H7 (cell line): Measurements from ENCODE around the gene FAM50A. TPM values are rescaled to one million over a fixed set of nuclear protein-coding genes. Genes with fewer than 3 reads are reported as not detected.
"Not testable (repeated sequence)": the region's sequence is repeated elsewhere in the genome, so short reads cannot be mapped to it uniquely, and the experiment has no call there.

Source experiments
- DNase-seq: peaks from one replicate; pipeline ENCODE4 v3.0.0; 2012
- H3K27me3 ChIP-seq: 2 replicates; pipeline ENCODE4 v1.6.0; 2011; ENCODE audit warnings: mild to moderate bottlenecking, low read length; ENCODE audit not compliant: control insufficient read depth, insufficient read depth
- H3K36me3 ChIP-seq: replicated peaks from 2 replicates; pipeline ENCODE4 v1.5.1; 2011; ENCODE audit warnings: low read length; ENCODE audit not compliant: control insufficient read depth, insufficient read depth
- H3K4me3 ChIP-seq: 2 replicates; pipeline ENCODE4 v1.5.1; 2011; ENCODE audit warnings: low read depth, mild to moderate bottlenecking, control low read depth, low read length, moderate library complexity; ENCODE audit not compliant: insufficient read depth
- total RNA-seq: library from RNA; depleted of rRNA; stranded (reverse); fragments of >200 nt; shearing (Covaris generic); gene quantifications from 2 replicates; pipeline ENCODE4 v1.2.3, GENCODE V29; 2014; rRNA removed

FAM50A gene, protein sequence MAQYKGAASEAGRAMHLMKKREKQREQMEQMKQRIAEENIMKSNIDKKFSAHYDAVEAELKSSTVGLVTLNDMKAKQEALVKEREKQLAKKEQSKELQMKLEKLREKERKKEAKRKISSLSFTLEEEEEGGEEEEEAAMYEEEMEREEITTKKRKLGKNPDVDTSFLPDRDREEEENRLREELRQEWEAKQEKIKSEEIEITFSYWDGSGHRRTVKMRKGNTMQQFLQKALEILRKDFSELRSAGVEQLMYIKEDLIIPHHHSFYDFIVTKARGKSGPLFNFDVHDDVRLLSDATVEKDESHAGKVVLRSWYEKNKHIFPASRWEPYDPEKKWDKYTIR
- 44.0 and 46.6 TPM in 2 replicates for total RNA-seq

- no peaks in the 10 kb centered on the region for H3K27me3 ChIP-seq
- peak within 1 kb of the TSS; percentile 53 for H3K4me3 ChIP-seq
- peak; percentile 94 for DNase-seq
- peaks cover 2% of the 10 kb centered on the region for H3K36me3 ChIP-seq
Measured at GRCh38 chrX:154443992-154444754, at the start of gene FAM50A. TSS of gene FAM50A (plus strand) at chrX:154444141. CDS start at chrX:154444236, 95 bp downstream.

DNA sequence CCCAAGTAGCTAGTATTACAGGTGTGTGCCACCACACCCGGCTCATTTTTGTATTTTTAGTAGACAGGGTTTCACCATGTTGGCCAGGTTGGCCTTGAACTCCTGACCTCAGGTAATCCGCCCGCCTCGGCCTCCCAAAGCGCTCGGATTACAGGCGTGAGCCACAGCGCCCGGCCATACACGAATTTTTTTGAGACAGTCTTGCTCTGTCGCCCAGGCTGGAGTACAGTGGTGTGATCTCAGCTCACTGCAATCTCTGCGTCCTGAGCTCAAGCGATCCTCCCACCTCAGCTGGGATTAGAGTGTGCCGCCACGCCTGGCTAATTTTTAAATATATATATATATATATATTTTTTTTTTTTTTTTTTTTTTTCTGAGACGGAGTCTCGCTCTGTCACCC is 47.6 kb upstream of the FAM50A start:
- peaks cover 14% of the 10 kb centered on the region for H3K36me3 ChIP-seq
- H3K27me3 ChIP-seq, DNase-seq, H3K4me3 ChIP-seq: not testable (repeated sequence)

- peak; percentile 85 for DNase-seq
- H3K36me3 ChIP-seq = peaks cover 14% of the 10 kb centered on the region
- H3K27me3 ChIP-seq = no peaks in the 10 kb centered on the region
- H3K4me3 ChIP-seq = peak overlapping the region; percentile 63
Measured at GRCh38 chrX:154396973-154397887, 46.7 kb upstream of the FAM50A start.

DNA sequence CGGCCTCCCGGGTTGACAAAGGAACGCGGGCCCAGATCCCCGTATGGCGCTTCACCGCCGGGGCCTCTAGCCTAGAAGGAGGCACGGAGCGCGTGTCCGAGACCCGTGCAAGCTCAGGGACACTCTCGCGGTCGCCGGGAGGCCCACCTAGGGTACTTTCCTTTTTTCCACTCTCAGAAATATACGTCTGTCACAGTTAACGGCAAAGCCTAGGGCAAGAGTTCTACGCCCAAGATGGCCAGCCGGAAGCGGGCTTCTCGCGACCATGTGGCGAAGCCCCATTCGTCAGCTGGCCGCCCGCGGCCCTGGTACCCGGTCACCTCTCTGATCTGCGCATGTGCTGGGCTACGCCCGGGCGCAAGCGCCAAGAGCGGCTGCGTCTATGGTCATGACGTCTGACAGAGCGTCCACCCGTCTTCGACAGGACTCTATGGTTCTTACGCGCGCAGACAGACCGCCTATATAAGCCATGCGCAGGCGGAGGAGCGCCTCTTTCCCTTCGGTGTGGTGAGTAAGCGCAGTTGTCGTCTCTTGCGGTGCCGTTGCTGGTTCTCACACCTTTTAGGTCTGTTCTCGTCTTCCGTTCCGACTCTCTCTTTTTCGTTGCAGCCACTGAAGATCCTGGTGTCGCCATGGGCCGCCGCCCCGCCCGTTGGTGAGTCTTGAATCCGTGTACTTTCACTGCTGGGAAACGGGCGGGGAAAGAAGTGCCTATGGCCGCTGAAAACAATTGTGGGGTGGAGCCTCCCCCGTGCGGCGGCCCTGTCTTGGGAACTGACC is 45.9 kb upstream of the FAM50A start, which contains the start of gene RPL10:
TSS of gene RPL10 (plus strand) at position 490 of the 780 bp plus-strand sequence. CDS start at position 633, 143 bp downstream.
- Histone ChIP-seq H3K27me3 (no peaks in the 10 kb centered on the region), H3K4me3 (peak within 1 kb of the TSS; percentile 63), H3K36me3 (peaks cover 14% of the 10 kb centered on the region)
- DNase-seq = peak; percentile 97

GRCh38 chrX:154398668-154399526 is 45.0 kb upstream of the FAM50A start:
- Histone ChIP-seq H3K36me3 (peaks cover 14% of the 10 kb centered on the region), H3K27me3 (no peaks in the 10 kb centered on the region), H3K4me3 (peak overlapping the region; percentile 63)
- DNase-seq = peak; percentile 67

DNA sequence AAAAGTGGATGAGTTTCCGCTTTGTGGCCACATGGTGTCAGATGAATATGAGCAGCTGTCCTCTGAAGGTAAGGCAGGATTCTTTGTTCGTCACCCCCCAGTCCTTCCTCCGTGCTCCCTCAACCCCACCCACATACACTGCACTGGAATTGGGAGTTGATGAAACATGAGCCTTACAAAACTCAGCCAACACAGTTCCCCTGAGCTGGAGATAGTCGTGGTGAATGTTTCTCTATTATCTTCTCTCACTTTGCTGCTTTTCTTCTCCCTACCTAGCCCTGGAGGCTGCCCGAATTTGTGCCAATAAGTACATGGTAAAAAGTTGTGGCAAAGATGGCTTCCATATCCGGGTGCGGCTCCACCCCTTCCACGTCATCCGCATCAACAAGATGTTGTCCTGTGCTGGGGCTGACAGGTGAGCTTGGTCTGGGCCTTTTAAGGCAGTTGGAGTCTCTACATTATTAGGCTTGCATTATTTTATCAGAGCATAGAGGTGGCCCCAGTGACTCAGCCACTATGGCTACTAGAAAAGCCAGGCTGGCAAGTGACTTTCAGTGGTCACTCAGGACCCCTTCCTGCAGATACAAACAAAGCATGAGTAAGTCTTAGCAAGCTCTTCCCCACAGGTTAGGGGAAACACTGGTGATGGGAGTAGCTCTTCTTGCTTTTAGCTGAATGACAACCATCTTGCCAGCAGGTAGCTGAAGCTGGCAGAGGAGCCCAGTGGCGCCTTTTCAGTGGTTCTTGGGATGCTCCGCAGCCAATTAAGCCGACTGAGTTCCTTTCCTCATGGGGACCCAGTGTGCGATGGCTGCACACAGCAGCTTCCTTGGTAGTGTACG is 44.2 kb upstream of the FAM50A start:
- peak overlapping the region; percentile 63 for H3K4me3 ChIP-seq
- H3K27me3 ChIP-seq = no peaks in the 10 kb centered on the region
- no peak for DNase-seq
- peaks cover 14% of the 10 kb centered on the region for H3K36me3 ChIP-seq

GRCh38 chrX:154400369-154400817 is 43.5 kb upstream of the FAM50A start:
- not testable (repeated sequence) for H3K27me3 ChIP-seq, DNase-seq, H3K4me3 ChIP-seq
- H3K36me3 ChIP-seq = peaks cover 14% of the 10 kb centered on the region

GRCh38 chrX:154401045-154401799 is 42.7 kb upstream of the FAM50A start:
- no peak overlapping the region for H3K4me3 ChIP-seq
- H3K27me3 ChIP-seq = no peaks in the 10 kb centered on the region
- H3K36me3 ChIP-seq = peaks cover 14% of the 10 kb centered on the region
- no peak for DNase-seq

GRCh38 chrX:154401918-154402621 is 41.9 kb upstream of the FAM50A start:
- DNase-seq = no peak
- H3K36me3 ChIP-seq = peaks cover 14% of the 10 kb centered on the region
- H3K27me3 ChIP-seq = no peaks in the 10 kb centered on the region
- H3K4me3 ChIP-seq = no peak overlapping the region

DNA sequence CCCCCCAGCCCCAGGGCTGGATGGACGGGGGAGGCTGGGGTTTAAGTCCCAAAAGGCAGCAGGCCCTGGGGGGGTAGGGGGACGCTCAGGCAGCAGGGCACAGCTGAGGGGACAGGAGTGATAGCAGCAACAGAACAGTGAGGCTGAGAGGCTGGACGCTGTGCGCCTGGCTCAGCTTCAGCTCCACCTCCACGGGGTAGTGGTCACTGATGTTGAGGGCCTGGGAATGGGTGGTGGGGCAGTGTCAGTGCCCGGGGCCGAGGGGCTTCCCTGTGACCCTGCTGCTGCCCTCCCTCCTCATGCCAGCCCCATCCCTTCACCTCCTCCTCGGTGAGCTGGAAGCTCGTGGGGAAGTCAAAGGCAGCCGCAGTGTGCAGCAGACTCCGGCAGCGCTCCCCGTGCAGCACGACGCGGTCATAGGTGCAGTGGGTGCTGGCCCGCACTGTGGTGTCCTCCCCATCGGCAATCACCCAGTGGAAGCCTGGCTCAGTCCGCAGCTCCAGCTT is 41.3 kb upstream of the FAM50A start:
- DNase-seq = no peak
- Histone ChIP-seq H3K4me3 (no peak overlapping the region), H3K27me3 (no peaks in the 10 kb centered on the region), H3K36me3 (peaks cover 14% of the 10 kb centered on the region)

DNA sequence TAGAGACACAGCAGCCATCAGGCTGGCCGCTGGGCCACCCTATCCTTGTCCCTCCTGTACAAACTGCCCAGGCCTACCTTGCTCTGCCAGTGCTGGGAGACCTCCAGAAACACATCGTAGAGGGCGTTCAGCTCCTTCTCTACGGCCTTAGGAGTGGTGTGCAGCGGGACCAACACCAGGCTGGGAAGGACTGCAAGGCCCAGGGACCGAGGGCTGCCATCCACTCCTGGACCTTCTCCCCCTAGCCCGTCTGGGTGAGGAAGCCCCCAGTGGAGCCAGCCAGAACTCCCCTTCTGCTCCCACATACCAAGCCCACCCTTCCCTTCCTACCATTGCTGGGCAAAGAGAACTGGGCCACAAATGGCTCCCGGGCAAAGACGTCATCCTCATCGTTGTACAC is 40.7 kb upstream of the FAM50A start:
- no peaks in the 10 kb centered on the region for H3K27me3 ChIP-seq
- H3K4me3 ChIP-seq = no peak overlapping the region
- no peak for DNase-seq
- H3K36me3 ChIP-seq = peaks cover 14% of the 10 kb centered on the region
